HG02970 (cell line): ENCODE measurements around the gene SNX18.

ENCODE experiments used
- ATAC-seq: cut with Tn5 transposase; IDR thresholded peaks from one replicate; pipeline ENCODE4 v1.9.1; 2021; ENCODE audit warnings: mild to moderate bottlenecking, moderate library complexity, moderate number of reproducible peaks; ENCODE audit not compliant: unreplicated experiment, low FRiP score

SNX18 gene

DNA sequence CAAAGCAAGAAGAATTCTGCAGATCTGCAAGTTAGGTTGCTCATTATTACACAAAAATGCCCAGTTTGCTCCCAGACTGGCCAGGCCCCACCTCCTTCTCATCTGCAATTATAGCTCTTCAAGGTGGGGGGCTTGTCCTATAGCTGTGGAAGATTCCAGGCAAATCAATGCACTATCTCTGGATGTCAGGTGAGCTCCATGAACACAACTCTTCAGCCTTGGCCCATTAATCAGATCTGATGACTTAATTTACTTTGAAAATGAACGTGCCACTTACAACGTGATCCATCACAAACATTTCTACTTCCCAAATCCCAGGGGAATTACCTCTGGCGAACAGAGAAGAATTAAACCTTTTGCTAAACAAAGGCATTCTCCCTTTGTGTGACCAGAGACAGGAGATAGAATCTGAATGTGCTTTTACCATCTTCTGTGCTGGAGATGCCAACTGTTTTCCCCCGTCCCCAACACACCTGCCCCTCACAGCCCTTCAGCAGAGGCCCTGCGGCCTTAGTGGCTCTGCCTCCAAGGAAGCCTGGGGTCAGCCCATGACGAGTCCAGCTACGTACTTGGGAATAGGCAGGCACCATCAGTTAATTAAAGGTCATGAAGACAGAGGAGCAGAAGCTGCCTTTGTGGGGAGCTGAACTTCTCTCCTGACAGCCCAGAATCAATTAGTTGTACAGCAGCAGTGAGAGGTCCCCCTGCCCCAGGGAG, 60.5 kb downstream of the SNX18 start:
- no peak for ATAC-seq

DNA sequence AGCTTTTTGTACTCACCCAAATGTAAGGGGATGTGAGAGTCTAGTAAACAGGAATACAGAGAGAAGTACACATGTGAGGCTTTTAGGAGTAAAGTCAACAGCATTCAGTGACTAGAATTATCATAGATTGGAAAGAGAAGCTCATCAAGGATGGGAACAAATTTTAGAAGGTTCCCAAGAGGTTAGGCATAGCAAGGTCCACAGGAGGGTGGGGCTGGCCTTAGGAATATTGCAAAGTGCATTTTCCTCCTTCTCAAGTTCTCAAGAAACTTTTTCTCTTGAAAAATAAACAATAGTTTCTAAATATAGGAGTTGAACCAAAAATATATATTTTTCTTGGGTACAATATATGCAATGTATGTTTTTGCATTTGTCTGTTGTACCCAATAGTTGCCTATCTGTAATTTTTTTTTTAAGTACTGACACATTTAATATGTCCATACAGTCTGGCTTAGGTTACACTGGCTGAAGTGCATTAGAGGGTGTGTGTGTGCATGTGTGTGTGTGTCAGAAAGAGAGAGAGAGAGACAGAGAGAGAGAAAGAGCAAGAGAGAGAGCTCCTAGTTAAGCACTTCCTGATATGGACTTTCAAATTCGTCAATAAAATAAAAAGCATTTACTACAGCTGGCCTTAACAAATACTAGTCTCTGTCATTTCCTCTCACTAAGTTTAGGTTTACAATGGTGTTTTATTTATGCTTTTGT, 62.2 kb downstream of the SNX18 start:
- no peak for ATAC-seq

DNA sequence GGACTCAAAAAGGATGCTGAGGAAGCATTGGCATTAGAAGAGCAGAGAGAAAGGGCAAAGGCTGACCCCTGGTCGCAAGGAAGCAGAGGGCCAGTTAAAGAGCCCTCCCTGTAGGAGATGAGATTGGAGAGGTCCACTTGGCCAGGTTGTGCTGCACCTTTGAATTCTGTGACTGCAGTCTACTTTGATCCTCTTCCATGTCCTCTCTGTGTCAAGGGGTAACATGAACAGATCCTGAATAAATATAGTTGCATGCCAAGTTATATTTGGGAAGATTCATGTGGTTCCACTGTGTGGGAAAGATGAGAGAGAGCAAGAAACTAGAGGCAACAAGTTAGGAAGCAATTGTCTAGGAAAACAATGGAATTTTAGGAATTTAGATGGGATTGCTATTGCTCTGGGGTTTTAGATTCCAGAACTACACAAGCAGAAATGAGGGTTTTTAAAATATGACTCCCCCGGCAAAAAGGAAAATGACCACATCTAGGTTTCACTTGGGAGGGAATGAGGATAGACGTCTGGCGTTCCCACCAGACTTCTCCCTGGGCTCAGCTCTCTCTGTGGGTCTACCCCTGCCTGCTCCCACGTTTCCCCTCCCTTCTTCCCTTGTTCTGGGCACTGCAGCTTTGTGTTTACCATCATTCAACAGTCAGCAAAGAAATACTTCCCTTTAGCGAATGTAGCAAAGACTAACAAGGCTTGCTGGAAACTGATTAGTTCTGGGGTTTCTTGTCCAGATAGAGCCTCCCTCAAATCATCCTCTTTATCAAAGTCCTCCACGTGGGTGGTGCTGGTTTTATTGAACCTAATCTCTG, 63.6 kb downstream of the SNX18 start:
- ATAC-seq = no peak

DNA sequence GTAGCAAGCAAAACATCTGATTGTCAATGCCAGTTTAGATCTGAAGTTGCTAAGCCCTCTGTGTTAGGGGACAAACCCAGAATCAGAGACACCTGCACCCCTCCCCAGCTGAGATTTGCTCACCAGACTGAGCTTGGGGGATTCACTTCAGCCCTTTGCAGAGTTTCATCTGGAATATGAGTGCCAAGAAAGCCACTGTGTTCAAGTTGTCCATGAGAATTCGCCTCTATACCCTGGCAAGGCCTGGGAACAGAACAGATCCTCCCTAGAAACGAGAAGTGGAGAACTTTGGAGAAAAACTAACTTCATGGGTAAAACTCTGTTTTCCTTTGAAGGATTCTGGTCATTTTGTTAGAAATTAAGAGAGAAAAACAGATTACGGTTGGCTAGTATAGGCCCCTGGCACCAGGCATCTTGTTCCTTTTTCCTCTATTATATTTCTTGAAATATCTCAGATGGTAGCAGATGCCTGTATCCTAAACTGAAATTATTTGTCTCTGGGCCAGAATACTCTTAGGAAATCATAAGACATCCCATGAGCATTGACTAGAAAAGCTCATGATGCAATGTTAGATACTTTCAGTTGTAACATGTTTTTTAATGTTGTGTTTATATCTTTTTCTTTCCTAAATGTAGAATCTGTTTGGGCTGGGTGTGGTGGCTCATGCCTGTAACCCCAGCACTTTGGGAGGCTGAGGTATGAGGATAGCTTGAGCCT, 64.4 kb downstream of the SNX18 start:
- ATAC-seq = no peak

DNA sequence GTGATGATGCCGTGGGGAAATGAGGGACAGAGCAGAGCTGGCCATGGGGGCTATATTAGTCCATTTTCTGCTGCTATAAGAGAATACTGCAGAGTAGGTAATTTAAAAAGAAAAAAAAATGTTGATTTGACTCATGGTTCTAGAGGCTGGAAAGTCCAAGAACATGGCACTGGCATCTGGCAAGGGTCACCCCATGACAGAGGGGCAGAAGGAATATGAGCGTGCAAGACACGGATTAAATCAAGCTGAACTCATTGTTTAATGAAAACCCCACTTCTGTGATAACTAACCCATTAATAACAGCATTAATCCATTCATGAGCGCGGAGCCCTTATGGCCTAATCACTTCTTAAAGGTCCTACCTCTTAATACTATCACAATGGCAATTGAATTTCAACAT, 68.8 kb downstream of the SNX18 start:
- no peak for ATAC-seq

DNA sequence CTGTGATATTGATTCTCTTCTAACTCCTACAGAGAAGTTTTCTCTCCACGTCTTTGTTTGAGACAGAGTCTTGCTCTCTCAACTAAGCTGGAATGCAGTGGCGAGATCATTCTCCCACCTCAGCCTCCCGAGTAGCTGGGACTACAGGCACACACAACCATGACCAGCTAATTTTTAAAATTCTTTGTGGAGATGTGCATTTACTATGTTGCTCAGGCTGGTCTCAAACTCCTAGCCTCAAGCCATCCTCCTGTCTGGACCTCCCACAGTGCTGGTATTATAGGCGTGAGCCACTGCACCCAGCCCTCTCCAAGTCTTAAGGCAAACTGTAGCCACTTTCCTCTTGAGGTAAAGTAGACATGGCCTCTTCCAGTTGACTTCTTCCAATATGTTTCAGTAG, 72.2 kb downstream of the SNX18 start:
- no peak for ATAC-seq

DNA sequence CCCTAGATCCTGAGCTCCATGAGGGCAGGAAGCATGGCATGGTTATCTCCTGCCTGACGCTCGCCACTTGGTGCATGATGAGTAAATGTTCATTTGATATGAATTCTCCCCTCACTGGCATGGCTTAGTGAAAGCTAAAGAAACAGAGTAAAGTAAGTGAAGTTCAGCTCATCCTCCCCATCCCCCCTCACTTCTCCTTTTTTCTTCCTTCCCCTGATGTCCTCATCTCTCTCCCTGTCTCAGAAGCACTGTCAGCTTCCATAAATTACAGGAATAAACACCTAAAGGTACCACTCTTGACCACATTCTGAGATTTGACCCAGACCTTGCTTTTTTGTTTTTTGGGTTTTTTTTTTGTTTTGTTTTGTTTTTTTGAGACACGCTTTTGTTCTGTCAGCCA, 73.3 kb downstream of the SNX18 start:
- no peak for ATAC-seq

DNA sequence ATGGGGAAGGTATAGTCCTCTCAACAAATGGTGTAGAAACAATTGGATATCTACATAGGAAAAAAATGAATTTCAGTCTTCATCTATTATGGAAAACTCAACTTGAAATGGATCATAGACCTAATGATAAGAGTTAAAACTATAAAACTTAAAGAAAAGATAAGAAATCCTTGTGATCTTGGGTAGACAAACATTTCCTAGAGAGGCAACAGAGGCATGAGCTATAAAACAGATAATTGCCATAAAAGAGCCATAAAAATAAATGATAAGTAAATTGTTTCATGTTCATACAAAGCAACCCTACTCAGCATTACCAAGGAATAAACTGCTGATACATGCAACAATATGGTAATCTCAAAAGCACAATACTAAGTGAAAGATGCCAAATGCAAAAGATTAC, 76.2 kb downstream of the SNX18 start:
- ATAC-seq = no peak

DNA sequence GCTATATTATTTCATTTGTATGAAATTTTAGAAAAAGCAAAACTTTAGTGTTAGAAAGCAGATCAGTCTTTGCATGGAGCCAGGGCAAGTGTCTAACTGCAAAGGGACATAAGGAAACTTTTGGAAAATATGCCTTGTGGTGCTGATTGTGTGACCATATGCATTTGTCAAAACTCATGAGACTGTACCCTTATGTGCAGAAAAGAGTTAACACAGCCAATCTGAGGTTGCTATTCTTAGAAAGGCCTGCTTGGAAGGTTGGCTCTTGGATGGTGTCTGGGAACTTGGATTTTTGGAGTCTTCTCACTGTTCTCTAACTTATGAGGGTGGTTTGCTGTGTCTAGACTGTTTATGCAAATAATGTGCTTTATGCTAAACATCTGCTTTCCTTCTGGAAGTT, 76.6 kb downstream of the SNX18 start:
- no peak for ATAC-seq

DNA sequence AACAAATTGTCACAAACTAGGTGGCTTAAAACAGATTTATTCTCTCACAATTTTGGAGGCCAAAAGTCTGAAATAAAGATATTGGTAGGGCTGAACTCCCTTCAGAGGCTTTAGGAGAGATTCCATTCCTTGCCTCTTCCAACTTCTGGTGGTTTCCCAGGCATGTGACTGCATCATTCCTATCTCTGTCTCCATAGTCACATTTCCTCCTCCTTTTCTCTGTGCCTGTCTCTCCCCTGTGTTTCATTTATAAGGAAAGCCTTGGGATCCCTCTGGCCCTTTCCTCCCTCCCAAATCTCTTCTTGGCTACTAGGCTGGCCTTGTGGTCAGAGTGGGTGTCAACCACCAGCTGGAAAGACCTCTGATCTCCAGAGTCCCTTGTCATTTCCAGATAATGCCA, 78.2 kb downstream of the SNX18 start:
- no peak for ATAC-seq
